Adipose tissue (tissue), 3 donors: Measurements from ENCODE around the gene CLHC1. TPM values are rescaled to one million over a fixed set of nuclear protein-coding genes. Genes with fewer than 3 reads are reported as not detected.
"Not testable (repeated sequence)": the region's sequence is repeated elsewhere in the genome, so short reads cannot be mapped to it uniquely, and the experiment has no call there.

Experiments used
- H3K27ac ChIP-seq: one replicate; pipeline ENCODE4 v1.5.1; 2013; ENCODE audit warnings: low read depth, low read length
- WGBS, 3 donors: extraction: QIAGEN DNeasy Blood & Tissue Kit; methylation state at CpG; one replicate each; pipeline ENCODE4 v1.1.7; 2013; 5-methylcytosine and 5-hydroxymethylcytosine counted together
- polyA plus RNA-seq, 3 donors: library from polyadenylated mRNA; stranded (reverse); fragments of 200-250 nt; gene quantifications; one replicate each; pipeline ENCODE4 v1.2.3, GENCODE V29; 2013
- donor health status: healthy with polysubstance abuse.
- donor health status: Bipolar disorder and iron deficiency.
- donor health status: healthy.

Gene CLHC1
- polyA plus RNA-seq, 3 donors: 1.7 to 6.9 (median 4.1) TPM

DNA sequence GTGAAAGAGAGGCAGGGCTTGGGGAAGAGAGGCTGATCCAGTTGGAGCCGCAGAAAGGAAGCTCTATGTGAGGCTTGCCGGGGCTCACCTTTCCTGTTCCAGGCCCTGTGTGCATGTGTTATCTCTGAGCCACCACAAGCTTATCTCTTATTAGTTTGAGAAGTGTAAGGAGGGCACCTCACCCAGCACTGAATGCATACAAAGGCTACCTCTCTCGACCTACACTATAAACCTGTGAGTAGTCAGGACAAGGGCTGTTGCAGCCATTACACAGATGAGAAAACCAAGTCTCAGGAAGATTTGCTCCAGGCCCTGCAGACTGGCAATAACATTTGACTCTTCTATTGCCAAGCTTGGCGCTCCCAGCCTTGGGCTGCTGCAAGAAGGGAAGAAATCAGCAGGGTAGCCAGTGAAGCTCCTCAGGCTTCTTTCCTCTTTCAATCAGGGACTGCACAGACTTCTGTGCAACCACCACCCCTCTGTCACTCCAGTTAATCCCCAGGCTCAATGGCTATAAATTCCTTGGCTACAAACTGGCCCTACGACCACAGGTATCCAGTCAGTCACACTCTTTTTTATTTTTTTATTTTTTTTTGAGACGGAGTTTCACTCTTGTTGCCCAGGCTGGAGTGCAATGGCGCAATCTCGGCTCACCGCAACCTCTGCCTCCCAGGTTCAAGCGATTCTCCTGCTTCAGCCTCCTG is 73.8 kb downstream of the CLHC1 start:
- WGBS, 3 donors: 60 to 72% (median 71%) methylated on average over 10 of the region's 10 CpGs
- no peak overlapping the region for H3K27ac ChIP-seq

DNA sequence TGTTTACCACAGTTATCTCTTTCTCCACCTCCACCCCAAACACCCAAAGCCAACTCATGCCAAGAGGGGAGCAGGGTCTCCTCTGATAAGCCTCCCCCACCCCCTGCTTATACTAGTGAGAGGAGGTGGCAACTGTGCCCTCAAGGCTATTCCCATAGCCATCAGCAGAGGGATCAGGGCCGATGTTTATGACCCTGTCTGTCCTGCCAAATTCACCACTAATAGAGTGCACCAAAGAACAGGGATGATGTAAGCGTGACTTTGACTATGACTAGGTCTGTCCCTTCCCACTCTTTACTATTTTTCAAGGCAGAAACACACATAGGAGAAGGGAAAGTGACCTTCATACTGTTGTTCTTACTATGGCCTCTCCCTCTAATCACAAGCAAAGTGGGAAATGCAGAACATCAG is 74.6 kb downstream of the CLHC1 start:
- no peak overlapping the region for H3K27ac ChIP-seq
- WGBS, 3 donors: 30 to 66% (median 47%) methylated on average over 2 of the region's 2 CpGs

- no peak overlapping the region for H3K27ac ChIP-seq
- WGBS, 3 donors: 66 to 70% (median 68%) methylated on average over 2 of the region's 2 CpGs
These were observed 75.1 kb downstream of the CLHC1 start for GRCh38 chr2:55156984-55157383.

GRCh38 chr2:55156326-55156725 is 75.8 kb downstream of the CLHC1 start:
- WGBS, 3 donors: 34 to 54% (median 38%) methylated on average over 2 of the region's 2 CpGs
- H3K27ac ChIP-seq: no peak overlapping the region

- H3K27ac ChIP-seq: no peak overlapping the region
- WGBS, 3 donors: 19 to 63% (median 52%) methylated on average over 1 of the region's 1 CpG
These were observed 76.3 kb downstream of the CLHC1 start for GRCh38 chr2:55155764-55156281.

GRCh38 chr2:55155206-55155605 is 76.9 kb downstream of the CLHC1 start:
- WGBS, 3 donors: 80 to 88% (median 83%) methylated on average over 4 of the region's 4 CpGs
- H3K27ac ChIP-seq: no peak overlapping the region

GRCh38 chr2:55154525-55155030 is 77.5 kb downstream of the CLHC1 start:
- H3K27ac ChIP-seq: no peak overlapping the region
- WGBS, 3 donors: 68 to 95% (median 85%) methylated on average over 3 of the region's 3 CpGs

DNA sequence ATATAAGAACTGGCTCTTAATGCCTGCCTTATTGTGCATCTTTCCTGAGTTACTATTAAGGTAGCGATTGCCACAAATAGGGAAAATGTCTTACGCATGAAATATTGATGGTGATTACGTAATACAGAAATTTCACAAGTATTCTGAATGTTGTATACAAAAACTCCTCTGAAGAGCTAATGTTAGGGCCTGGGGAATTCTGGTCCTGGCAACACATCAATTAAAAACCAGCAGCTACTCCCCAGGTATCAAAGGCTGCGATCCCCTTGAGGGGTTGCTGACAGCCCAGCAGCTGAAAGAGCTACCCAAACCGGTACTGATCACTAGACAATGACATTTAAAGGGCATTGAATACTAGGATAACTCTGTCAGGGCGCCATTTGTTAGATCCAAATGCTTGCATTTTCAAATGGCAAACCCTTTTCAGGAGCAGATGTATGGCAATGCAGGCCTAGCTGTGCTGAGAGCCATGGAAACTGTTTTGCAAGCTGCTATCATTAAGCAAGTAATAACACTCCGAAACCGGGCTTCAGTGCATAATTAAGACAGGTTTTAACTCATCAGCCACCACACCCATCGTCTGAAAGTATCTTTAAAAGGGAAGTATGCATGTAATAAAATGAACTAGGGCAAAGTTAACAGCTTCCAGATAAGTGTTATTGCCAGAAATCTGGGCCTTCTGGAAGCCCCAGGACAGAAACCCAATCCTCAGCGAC is 78.4 kb downstream of the CLHC1 start:
- 43 to 70% (median 50%) methylated on average over 10 of the region's 10 CpGs for WGBS, 3 donors
- no peak overlapping the region for H3K27ac ChIP-seq

- no peak overlapping the region for H3K27ac ChIP-seq
- WGBS, 3 donors: 72 to 86% (median 76%) methylated on average over 14 of the region's 14 CpGs
These were observed 79.3 kb downstream of the CLHC1 start for GRCh38 chr2:55152475-55153412.

DNA sequence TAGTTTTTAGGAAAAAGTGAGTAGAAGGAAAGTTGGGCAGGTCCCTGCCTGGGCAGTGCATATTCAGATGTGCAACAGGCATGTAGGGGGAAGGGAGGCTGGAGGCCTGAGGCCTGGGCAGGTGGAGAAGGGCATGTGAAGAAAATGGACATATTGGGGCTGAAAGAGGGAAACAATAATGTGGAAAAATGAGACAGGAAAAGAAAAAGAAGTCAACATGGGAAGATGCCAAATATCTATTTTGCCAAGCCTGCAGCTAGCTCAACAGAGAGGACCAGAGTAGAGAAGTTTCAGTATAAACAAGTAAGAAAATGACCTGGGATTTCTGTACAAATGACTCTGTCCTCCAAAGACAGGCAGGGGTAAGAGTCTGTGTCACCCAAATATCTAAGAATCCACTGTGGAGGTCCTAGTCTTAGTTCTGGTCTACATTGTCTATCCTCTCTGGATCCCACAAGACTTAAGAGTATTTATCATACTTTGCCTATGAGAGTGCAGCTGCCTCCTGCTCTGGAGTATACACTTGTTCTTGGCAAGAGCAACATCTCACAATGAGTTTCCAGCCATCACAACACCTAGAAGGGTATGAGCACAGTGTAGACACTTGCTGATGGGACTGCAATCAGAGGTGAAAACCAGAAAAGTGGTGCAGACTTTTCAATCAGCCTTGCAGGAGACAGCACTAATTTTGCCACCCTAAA is 80.2 kb downstream of the CLHC1 start:
- H3K27ac ChIP-seq: no peak overlapping the region

- WGBS, 3 donors: 84 to 100% (median 88%) methylated on average over 3 of the region's 3 CpGs
- no peak overlapping the region for H3K27ac ChIP-seq
These were observed 81.3 kb downstream of the CLHC1 start for GRCh38 chr2:55150834-55151233.

- WGBS, 3 donors: 43 to 59% (median 52%) methylated on average over 2 of the region's 2 CpGs
- no peak overlapping the region for H3K27ac ChIP-seq
These were observed 83.8 kb downstream of the CLHC1 start for GRCh38 chr2:55148269-55148668.

DNA sequence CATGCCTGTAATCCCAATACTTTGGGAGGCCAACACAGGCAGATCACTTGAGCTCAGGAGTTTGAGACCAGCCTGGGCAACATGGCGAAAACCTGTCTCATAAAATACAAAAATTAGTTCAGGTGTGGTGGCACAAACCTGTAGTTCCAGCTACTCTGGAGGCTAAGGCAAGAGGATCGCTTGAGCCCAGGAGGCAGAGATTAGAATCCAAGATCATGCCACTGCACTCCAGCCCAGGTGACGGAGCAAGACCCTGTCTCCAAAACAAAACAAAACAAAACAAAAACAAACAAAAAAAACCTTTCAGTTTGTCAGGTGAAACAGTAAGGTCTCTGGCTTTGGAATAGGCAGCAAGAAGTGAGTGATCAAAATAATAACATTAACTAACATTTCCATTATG is 84.6 kb downstream of the CLHC1 start:
- 97 to 99% (median 98%) methylated on average over 3 of the region's 3 CpGs for whole genome bisulfite sequencing, 3 donors
- H3K27ac ChIP-seq: no peak overlapping the region

DNA sequence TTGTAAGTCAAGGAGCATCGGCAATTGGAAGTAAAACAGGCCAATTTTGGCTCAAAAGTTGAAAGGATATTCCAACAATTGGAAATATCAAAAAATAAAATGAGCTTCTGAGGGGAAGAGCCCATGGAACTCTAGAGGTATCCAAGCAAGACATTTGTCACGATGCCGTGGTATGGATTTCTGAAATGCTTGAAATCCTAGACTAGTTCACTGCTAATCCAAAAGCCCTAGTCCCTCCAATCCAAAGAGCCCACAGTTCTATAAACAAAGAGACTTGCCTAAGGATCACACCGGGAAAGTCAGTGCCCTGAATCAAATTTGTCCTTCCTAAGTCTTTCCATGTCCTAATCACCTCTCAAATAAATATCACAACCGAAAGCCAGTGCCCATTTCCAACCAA is 85.1 kb downstream of the CLHC1 start:
- H3K27ac ChIP-seq: no peak overlapping the region
- 95 to 100% (median 97%) methylated on average over 5 of the region's 5 CpGs for WGBS, 3 donors

- 37 to 88% (median 82%) methylated on average over 2 of the region's 2 CpGs for WGBS, 3 donors
- no peak overlapping the region for H3K27ac ChIP-seq
These were observed 85.8 kb downstream of the CLHC1 start for GRCh38 chr2:55146263-55146662.

DNA sequence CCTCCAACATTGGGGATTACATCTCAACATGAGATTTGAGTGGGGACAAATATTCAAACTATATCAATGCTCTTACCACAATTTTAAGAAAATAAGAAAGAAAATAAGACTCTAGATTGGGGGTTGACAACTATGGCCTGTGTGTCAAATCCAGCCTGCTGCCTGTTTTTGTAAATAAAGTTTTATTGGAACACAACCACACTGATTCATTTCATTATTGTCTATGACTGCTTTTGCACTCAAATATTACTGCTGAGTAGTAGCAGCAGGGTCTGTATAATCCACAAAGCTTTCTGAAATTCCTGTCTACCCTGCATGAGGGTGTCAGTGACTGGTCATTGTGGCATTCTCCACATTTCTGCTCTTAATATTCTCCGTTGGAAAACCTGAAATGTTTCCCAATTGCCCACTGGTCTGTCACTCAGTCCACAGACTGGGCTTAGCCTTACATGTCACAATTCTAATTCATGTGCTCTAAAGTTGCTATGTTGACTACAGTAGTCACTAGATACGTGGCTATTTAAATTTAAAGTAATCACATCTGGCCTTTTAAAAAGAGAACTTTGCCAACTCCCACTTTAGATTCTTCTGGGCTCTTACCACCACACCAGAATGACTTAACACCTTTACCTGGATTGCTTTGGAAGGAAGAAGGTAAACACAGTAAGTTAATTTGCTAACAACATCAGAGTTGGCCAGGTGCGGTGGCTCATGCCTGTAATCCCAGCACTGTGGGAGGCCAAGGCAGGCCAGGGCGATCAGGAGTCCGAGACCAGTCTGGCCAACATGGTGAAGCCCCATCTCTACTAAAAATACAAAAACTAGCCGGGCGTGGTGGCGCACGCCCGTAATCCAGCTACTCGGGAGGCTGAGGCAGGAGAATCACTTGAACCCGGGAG is 86.9 kb downstream of the CLHC1 start:
- 92 to 96% (median 93%) methylated on average over 12 of the region's 12 CpGs for WGBS, 3 donors

GRCh38 chr2:55143706-55144105 is 88.4 kb downstream of the CLHC1 start:
- H3K27ac ChIP-seq: not testable (repeated sequence)
- 92 to 98% (median 93%) methylated on average over 2 of the region's 2 CpGs for WGBS, 3 donors

More for the DNA sequence above, 86.9 kb downstream of the CLHC1 start:
- no peak overlapping the region for H3K27ac ChIP-seq
